ENCODE results near the gene TRPC4.

TRPC4 gene

GRCh38 chr13:37615276-37615675, 254.3 kb downstream of the TRPC4 start:
- Histone ChIP-seq H3K4me3 (no peak overlapping the region), H3K36me3 (ENCODE audit: insufficient read depth, low read length) (no peaks in the 10 kb centered on the region), H3K27ac (no peak overlapping the region), H3K9ac (ENCODE audit: insufficient read length) (no peak overlapping the region), H3K9me3 (ENCODE audit: low read depth, low read length) (no peaks in the 10 kb centered on the region)
- no peak for DNase-seq (ENCODE audit: low read depth, low spot score)
- TF ChIP-seq EZH2 (IDR thresholded peaks at IDR 0.05) (no peak), FOXP2 (optimal IDR thresholded peaks at IDR 0.05; ENCODE audit: control extremely low read depth, extremely low read length, insufficient read depth) (no peak), POLR2AphosphoS5 (IDR thresholded peaks at IDR 0.05; ENCODE audit: borderline replicate concordance, low read depth, low read length) (no peak)

- TF ChIP-seq POLR2AphosphoS5 (IDR thresholded peaks at IDR 0.05; ENCODE audit: borderline replicate concordance, low read depth, low read length): no peak
- TF ChIP-seq EZH2 (IDR thresholded peaks at IDR 0.05): no peak
- TF ChIP-seq FOXP2 (optimal IDR thresholded peaks at IDR 0.05; ENCODE audit: control extremely low read depth, extremely low read length, insufficient read depth): no peak
- no peak overlapping the region for H3K27ac ChIP-seq
- no peaks in the 10 kb centered on the region for H3K9me3 ChIP-seq (ENCODE audit: low read depth, low read length)
- no peak for DNase-seq (ENCODE audit: low read depth, low spot score)
- no peak overlapping the region for H3K9ac ChIP-seq (ENCODE audit: insufficient read length)
- H3K4me3 ChIP-seq: no peak overlapping the region
- H3K36me3 ChIP-seq (ENCODE audit: insufficient read depth, low read length): no peaks in the 10 kb centered on the region
These were observed 255.9 kb downstream of the TRPC4 start for GRCh38 chr13:37613638-37614037.

DNA sequence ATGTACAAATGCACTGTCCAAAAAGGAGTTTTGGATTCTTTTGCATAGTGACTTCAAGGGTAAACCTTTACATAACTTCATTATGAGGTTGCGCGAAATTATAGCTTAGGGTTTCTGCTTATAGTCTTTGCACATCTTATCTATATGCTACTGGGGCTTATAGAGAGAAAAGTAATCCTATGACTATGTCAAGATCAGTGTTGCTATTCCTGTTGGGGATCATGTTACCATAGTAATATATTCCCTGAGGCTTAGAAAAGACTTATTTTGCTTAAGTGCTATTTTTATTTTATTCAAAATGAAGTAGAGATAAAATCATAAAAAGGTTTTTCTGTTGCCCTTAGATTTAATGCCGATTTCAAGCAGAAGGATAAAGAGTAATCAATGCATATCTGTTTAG, 256.3 kb downstream of the TRPC4 start:
- no peak overlapping the region for H3K4me3 ChIP-seq
- H3K36me3 ChIP-seq (ENCODE audit: insufficient read depth, low read length): no peaks in the 10 kb centered on the region
- H3K27ac ChIP-seq: no peak overlapping the region
- TF ChIP-seq POLR2AphosphoS5 (IDR thresholded peaks at IDR 0.05; ENCODE audit: borderline replicate concordance, low read depth, low read length) (no peak), EZH2 (IDR thresholded peaks at IDR 0.05) (no peak), FOXP2 (optimal IDR thresholded peaks at IDR 0.05; ENCODE audit: control extremely low read depth, extremely low read length, insufficient read depth) (no peak)
- no peak for DNase-seq (ENCODE audit: low read depth, low spot score)
- no peak overlapping the region for H3K9ac ChIP-seq (ENCODE audit: insufficient read length)
- H3K9me3 ChIP-seq (ENCODE audit: low read depth, low read length): no peaks in the 10 kb centered on the region

GRCh38 chr13:37608750-37609339, 260.7 kb downstream of the TRPC4 start:
- Histone ChIP-seq H3K36me3 (ENCODE audit: insufficient read depth, low read length) (no peaks in the 10 kb centered on the region), H3K9me3 (ENCODE audit: low read depth, low read length) (no peaks in the 10 kb centered on the region), H3K27ac (no peak overlapping the region), H3K4me3 (no peak overlapping the region), H3K9ac (ENCODE audit: insufficient read length) (no peak overlapping the region)
- TF ChIP-seq POLR2AphosphoS5 (IDR thresholded peaks at IDR 0.05; ENCODE audit: borderline replicate concordance, low read depth, low read length): no peak
- no peak for TF ChIP-seq FOXP2 (optimal IDR thresholded peaks at IDR 0.05; ENCODE audit: control extremely low read depth, extremely low read length, insufficient read depth)
- no peak for TF ChIP-seq EZH2 (IDR thresholded peaks at IDR 0.05)
- DNase-seq (ENCODE audit: low read depth, low spot score): no peak

GRCh38 chr13:37602733-37603381, 266.7 kb downstream of the TRPC4 start:
- no peak for DNase-seq (ENCODE audit: low read depth, low spot score)
- Histone ChIP-seq H3K4me3 (no peak overlapping the region), H3K27ac (no peak overlapping the region), H3K9ac (ENCODE audit: insufficient read length) (no peak overlapping the region), H3K9me3 (ENCODE audit: low read depth, low read length) (no peaks in the 10 kb centered on the region), H3K36me3 (ENCODE audit: insufficient read depth, low read length) (no peaks in the 10 kb centered on the region)
- no peak for TF ChIP-seq FOXP2 (optimal IDR thresholded peaks at IDR 0.05; ENCODE audit: control extremely low read depth, extremely low read length, insufficient read depth)
- TF ChIP-seq EZH2 (IDR thresholded peaks at IDR 0.05): no peak
- TF ChIP-seq POLR2AphosphoS5 (IDR thresholded peaks at IDR 0.05; ENCODE audit: borderline replicate concordance, low read depth, low read length): no peak

DNA sequence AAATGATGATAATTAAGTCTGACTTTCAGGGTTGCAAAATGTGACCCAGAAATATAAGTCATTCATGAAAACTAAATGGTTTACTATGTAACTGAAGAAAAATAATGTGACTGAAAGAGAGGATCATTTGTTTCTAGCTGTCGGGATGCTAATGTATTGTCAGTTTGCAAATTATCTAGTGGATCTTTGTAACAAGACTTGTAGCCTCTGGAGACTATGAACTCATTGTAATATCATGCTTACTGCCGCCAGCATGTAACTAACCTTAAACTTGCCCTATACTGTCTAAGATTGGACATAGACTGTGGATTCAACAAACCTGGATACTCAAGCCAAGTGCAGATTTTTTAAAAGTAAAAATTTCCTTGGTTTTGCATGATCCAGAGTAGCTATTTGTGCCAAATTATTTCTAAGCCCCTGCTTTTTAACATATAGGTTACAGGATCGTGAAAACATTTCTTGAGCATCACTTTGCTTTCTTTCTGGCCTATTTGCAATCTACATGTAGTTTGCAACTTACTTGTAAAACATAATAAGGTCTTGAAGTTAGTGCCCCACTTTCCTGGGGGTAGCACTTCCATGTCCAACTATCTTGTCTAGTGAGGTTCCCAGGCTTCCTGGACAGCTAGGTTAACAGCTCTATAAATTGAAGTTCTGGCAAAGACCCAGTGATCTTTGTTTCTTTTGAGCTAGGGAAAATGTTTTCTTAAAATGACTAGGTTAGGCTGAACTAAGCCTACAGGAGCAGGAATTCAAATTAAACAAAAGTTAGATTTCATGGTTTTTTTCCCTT, 267.7 kb downstream of the TRPC4 start:
- TF ChIP-seq FOXP2 (optimal IDR thresholded peaks at IDR 0.05; ENCODE audit: control extremely low read depth, extremely low read length, insufficient read depth) (no peak), EZH2 (IDR thresholded peaks at IDR 0.05) (no peak), POLR2AphosphoS5 (IDR thresholded peaks at IDR 0.05; ENCODE audit: borderline replicate concordance, low read depth, low read length) (no peak)
- H3K27ac ChIP-seq: no peak overlapping the region
- no peak overlapping the region for H3K9ac ChIP-seq (ENCODE audit: insufficient read length)
- no peak overlapping the region for H3K4me3 ChIP-seq
- no peak for DNase-seq (ENCODE audit: low read depth, low spot score)
- no peaks in the 10 kb centered on the region for H3K36me3 ChIP-seq (ENCODE audit: insufficient read depth, low read length)
- no peaks in the 10 kb centered on the region for H3K9me3 ChIP-seq (ENCODE audit: low read depth, low read length)

GRCh38 chr13:37599519-37599918, 270.1 kb downstream of the TRPC4 start:
- TF ChIP-seq EZH2 (IDR thresholded peaks at IDR 0.05) (no peak), POLR2AphosphoS5 (IDR thresholded peaks at IDR 0.05; ENCODE audit: borderline replicate concordance, low read depth, low read length) (no peak), FOXP2 (optimal IDR thresholded peaks at IDR 0.05; ENCODE audit: control extremely low read depth, extremely low read length, insufficient read depth) (no peak)
- no peaks in the 10 kb centered on the region for H3K36me3 ChIP-seq (ENCODE audit: insufficient read depth, low read length)
- no peaks in the 10 kb centered on the region for H3K9me3 ChIP-seq (ENCODE audit: low read depth, low read length)
- H3K4me3 ChIP-seq: no peak overlapping the region
- no peak for DNase-seq (ENCODE audit: low read depth, low spot score)
- H3K9ac ChIP-seq (ENCODE audit: insufficient read length): no peak overlapping the region
- H3K27ac ChIP-seq: no peak overlapping the region

GRCh38 chr13:37598597-37598996, 271.0 kb downstream of the TRPC4 start, which contains the start of gene POSTN:
POSTN (minus strand) TSS chr13:37598768; CDS start chr13:37598726, 42 bp downstream.
- no peaks in the 10 kb centered on the region for H3K9me3 ChIP-seq (ENCODE audit: low read depth, low read length)
- H3K4me3 ChIP-seq: no peak within 1 kb of the TSS
- H3K9ac ChIP-seq (ENCODE audit: insufficient read length): no peak within 1 kb of the TSS
- H3K36me3 ChIP-seq (ENCODE audit: insufficient read depth, low read length): no peaks in the 10 kb centered on the region
- DNase-seq (ENCODE audit: low read depth, low spot score): no peak
- TF ChIP-seq FOXP2 (optimal IDR thresholded peaks at IDR 0.05; ENCODE audit: control extremely low read depth, extremely low read length, insufficient read depth) (no peak), POLR2AphosphoS5 (IDR thresholded peaks at IDR 0.05; ENCODE audit: borderline replicate concordance, low read depth, low read length) (no peak), EZH2 (IDR thresholded peaks at IDR 0.05) (no peak)
- no peak within 1 kb of the TSS for H3K27ac ChIP-seq
